ENCODE data around the gene GNPTG.
A peak's percentile ranks its signal among the peaks of the same experiment; 100 is the strongest.

The GNPTG gene

GRCh38 chr16:1333854-1334700 lies 17.7 kb upstream of the GNPTG start:
- no peak for DNase-seq (ENCODE audit: low read depth)

GRCh38 chr16:1334739-1335138 lies 17.0 kb upstream of the GNPTG start:
- no peak for DNase-seq (ENCODE audit: low read depth)

- DNase-seq (ENCODE audit: low read depth), result no peak
Measured at GRCh38 chr16:1335211-1335971, 16.3 kb upstream of the GNPTG start.

- no peak for DNase-seq (ENCODE audit: low read depth)
Measured at GRCh38 chr16:1335996-1336395, 15.7 kb upstream of the GNPTG start.

GRCh38 chr16:1336619-1337018 lies 15.1 kb upstream of the GNPTG start:
- no peak for DNase-seq (ENCODE audit: low read depth)

- DNase-seq (ENCODE audit: low read depth), result no peak
Measured at GRCh38 chr16:1337486-1337885, 14.2 kb upstream of the GNPTG start.

- DNase-seq (ENCODE audit: low read depth), result no peak
Measured at GRCh38 chr16:1338119-1338730, 13.5 kb upstream of the GNPTG start.

- no peak for DNase-seq (ENCODE audit: low read depth)
Measured at GRCh38 chr16:1338855-1339675, 12.7 kb upstream of the GNPTG start.

GRCh38 chr16:1340730-1341494 lies 10.8 kb upstream of the GNPTG start:
- DNase-seq (ENCODE audit: low read depth), result no peak

GRCh38 chr16:1341495-1342420 lies 10.0 kb upstream of the GNPTG start:
- no peak for DNase-seq (ENCODE audit: low read depth)

GRCh38 chr16:1342526-1343427 lies 9.0 kb upstream of the GNPTG start:
- peak; percentile 50 for DNase-seq (ENCODE audit: low read depth)

- DNase-seq (ENCODE audit: low read depth), result no peak
Measured at GRCh38 chr16:1343428-1344242, 8.1 kb upstream of the GNPTG start.

GRCh38 chr16:1344499-1344898 lies 7.2 kb upstream of the GNPTG start:
- no peak for DNase-seq (ENCODE audit: low read depth)

- DNase-seq (ENCODE audit: low read depth), result no peak
Measured at GRCh38 chr16:1345087-1345486, 6.6 kb upstream of the GNPTG start.

GRCh38 chr16:1345651-1346421 lies 5.9 kb upstream of the GNPTG start:
- DNase-seq (ENCODE audit: low read depth), result no peak

- DNase-seq (ENCODE audit: low read depth), result no peak
Measured at GRCh38 chr16:1346422-1347285, 5.1 kb upstream of the GNPTG start.

Measured in fibroblast of gingiva (primary cell).